HG02885 (cell line): ENCODE data around the gene CCSER1.

Experiments
- ATAC-seq: cut with Tn5 transposase; IDR thresholded peaks from one replicate; pipeline ENCODE4 v1.9.1; 2021; ENCODE audit warnings: mild to moderate bottlenecking; ENCODE audit not compliant: unreplicated experiment, poor library complexity

Gene CCSER1

DNA sequence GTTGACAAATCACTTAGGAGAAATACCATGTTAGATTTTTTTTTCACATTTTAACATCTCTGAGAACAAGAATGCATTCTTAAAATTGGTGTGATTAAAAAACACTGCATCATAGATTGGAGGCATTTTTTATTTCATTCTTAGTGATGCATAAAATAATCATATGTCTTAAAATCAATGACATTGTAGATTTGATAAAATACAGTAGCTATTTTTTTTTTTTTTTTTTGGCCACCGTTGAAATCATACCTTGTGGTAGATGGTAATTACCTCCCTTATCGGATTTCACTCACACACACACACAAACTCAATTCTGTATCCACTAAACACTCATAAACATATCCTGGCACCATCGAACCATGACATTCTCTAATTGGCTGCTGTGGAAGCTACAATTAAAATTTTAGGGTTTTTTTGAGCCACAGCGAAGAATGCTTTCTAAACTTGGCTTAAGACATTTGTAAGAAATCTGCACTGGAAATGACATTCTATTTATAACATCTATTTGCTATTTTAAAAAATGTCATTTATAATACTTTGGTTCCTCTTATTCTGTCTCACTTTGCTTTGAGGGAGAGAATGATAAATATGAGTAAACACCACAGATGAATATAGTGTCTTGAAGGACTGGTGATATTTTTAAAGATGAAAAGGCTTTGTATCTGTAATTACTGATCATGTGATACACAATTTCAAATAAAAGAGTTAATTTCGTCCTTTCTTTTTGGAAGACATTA, 60.1 kb downstream of the CCSER1 start:
- no peak for ATAC-seq

DNA sequence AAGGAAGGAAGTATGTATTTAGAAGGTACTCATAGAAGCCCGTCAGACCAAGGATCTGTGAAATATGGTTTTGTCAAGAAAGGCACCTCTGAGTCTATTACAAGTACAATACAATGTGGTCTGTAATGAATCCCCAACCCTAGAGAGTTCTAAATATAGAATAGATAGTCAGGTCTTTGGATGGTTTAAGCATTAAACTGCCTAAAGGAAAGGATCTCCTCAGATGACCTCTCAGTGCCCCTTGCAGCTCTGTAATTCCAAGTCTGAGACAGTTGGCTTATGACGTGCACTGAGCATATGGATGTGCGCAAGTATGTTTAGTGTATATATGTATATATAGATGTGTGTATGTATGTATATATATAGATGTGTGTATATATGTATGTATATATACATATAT, 62.0 kb downstream of the CCSER1 start:
- no peak for ATAC-seq

DNA sequence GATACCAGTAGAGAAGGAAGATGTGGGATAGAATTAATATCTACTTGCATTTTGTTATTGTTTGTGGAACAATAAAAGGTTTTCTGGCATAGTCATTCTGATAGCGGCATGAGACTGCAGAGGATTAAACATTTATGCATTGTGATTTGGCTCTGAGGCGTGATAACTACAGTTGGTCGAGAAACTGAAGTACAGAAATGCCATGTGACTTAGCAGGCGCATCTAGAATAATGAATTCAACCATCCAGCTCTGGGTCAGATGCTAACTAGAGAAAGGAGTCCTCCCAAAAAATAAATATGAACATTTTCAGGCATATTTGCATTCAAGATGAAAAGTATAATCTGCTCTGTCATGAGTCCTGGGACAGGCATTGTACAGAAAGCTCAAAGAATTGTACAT, 62.8 kb downstream of the CCSER1 start:
- ATAC-seq = no peak

GRCh38 chr4:90190525-90190924, 63.3 kb downstream of the CCSER1 start:
- no peak for ATAC-seq

DNA sequence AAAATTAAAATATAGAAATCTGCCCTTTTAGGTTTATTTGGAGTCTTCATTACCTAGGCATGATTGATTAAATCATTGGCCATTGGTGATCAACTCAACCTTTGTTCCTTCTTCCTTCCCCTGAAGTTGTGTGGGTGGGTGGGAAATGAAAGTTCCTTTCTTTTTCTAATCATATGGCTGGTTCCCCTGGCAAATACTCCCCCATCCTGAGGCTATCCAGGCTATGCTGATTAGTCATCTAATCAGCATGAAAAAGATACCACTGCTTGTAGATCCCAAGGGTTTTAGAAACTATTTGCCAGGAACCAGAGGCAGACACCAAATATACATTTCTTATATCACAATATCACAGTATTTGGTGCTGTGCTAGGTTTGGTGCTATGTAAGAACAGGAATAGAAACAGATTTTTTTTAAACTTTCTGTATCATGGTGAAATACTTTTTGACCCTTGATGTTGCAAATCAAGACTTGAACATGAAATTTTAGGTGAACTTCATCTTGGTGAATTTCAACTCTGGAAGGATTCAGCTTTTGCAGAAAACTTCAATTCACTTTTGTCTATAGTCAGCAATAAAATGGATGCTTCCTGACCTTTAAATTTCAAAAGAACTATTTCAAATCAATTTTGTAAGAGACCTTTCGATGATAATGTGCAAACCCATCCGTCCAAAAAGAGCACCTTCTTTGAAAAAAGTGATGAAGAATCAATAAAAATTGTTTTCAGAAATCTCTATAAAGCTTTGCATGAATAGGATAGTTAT, 71.1 kb downstream of the CCSER1 start:
- no peak for ATAC-seq

- ATAC-seq = no peak
Measured at GRCh38 chr4:90207887-90208454, 80.8 kb downstream of the CCSER1 start.

DNA sequence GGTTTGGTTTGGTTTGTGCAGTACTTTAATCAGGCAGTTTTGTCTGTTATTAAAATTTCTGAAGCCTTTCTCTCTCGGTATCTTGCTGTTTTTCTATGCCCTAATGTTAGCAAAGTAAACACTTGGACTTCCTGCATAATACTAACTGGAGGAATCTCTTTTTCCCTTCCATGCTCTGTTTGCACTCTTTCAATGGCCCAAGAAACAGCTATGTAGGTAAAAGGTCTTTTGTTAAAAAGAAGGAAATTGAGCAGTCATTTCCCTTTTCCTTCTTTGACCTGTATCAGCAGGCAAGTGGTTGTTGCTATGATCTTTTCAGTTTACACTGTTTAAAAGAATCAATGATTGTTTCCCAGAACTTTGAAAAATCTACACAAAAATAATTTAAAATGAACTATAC, 82.7 kb downstream of the CCSER1 start:
- ATAC-seq = no peak

DNA sequence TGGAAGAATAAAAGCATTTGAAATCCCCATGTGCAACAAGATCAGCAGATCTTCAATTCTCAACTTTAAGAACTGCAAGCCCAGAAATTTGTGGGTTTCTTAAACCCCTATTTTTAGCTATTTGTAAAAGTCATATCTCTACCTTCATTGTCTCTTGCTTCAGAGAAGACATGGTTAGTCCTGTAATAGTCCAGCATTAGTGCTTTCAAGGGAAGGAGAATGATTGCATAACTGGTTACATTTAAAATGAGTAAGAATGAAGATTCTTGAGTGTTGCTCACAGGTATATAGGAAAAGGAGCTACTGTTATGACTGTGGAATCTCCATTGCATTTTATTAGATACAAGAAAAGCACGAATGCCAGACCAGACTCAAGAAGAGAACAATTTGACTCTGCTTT, 84.0 kb downstream of the CCSER1 start:
- no peak for ATAC-seq

DNA sequence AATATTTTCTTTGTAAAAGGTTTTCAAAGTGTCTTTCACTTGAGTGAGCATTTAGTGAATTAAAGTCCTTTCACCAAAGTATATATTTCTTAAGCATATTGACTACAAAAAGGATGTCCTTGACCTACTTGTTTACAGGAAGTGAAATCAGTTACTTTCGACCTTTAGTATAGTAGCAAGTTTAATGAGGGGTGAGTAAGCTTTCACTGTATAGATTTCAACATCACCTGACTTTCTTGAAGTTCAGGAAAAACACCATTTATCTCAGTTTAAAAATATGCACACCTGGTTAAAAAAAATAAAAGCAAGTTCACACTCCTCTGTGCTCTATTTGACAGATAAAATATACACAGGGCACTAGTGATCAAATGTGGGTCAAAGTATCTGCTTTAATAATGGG, 88.1 kb downstream of the CCSER1 start:
- peak; percentile 56 for ATAC-seq

DNA sequence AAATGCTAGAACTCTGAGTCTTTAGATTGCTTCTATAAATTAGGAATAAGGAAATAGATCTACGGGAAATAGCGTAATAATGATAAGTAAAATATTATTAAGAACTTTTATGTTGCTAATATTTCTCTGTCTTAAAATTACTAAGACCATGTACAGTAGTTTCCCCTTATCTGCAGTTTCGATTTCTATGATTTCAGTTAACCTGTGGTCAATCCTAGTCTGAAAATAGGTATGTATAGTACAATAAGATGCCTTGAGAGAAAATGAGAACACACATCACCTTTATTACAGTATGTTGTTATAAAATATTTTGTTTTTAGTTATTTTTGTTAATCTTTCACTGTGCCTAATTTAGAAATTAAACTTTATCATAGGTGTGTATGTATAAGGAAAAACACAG, 92.6 kb downstream of the CCSER1 start:
- ATAC-seq = peak; percentile 56

GRCh38 chr4:90220459-90220858, 93.3 kb downstream of the CCSER1 start:
- no peak for ATAC-seq

DNA sequence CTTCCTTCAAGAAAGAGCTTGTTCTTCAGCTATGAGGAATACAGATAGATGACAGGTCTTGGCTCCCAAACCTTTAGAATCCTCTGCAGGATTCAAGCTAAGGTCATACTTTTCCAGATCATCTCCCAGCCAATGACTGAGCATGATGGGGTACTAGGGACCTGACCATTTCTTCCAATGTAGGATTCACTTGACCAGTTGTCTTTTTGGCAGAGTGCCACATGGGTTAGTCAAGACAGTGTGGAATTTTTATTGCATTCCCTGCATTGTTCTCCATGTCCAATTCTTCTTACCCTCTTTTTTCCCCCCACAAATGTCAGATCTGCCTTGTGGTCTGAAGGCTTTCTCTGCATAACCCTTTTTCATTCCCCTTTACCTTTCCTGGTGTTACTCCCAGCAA, 99.5 kb downstream of the CCSER1 start:
- ATAC-seq = no peak

DNA sequence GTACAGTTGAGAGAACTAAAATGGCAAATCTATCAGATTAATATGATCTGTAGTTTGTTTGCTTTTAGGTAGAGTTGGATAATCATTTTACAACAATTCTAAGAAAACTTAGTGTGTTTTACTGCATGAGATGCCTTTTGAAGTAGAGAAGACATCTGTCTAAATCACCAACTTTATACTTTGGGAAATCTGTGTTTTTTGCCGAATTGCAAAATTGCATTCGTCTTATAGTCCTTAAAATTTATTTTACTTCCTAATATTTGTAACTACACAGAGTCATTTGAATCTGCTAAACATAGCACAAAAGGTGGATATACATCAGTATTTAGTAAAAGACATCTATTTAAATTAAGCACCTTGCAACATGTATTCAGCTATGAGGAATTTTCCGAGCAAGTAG, 100.0 kb downstream of the CCSER1 start:
- no peak for ATAC-seq

DNA sequence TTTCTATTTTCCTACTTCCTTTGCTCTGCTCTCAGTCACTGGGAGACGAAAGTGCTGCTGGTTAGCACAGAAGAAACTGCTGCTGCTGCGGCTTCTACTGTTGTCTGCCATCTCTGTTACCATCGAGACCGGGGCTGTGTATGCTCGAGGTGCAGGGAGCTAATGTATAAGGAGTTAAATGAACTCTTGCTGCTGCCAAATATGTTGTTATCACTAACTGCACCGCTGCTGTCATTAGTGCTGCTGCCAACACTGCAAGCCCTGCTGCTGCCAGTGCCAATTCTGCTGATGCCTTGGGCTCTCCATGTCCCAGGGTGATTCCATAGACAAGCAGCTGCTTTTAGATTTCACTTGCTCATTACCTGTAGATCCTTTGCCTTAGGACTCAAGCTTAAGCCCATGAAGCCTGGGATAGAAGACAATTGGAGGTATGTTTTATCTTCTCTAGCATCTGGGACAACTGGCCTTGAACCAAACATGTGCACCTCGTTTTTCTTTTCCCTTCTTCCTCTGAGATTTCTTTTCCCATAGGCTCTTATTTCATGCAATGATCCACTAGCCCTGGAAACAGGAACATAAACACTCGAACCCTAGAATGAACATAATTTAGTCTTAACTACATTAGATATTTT, 107.8 kb downstream of the CCSER1 start:
- ATAC-seq = no peak

GRCh38 chr4:90237751-90238530, 110.7 kb downstream of the CCSER1 start:
- no peak for ATAC-seq

DNA sequence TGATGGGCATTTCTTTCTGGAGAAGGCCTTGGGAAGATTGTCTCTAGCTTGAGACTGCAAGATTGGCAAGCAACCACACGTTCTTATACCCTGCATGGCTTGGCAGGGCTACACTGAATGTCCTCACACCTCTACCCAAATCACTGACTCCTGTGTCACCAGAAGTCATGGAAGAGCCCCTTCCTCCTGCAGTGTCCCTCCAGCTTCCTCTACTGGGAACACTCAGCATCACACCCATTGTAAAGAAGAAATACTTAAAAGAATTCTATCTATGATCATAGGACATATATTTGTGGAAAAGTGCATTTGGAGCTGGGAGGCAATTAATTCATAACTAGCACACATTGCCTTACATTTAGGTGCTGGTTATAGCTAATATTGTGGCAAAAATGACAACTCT, 113.1 kb downstream of the CCSER1 start:
- no peak for ATAC-seq

- no peak for ATAC-seq
Measured at GRCh38 chr4:90241008-90241407, 113.8 kb downstream of the CCSER1 start.

DNA sequence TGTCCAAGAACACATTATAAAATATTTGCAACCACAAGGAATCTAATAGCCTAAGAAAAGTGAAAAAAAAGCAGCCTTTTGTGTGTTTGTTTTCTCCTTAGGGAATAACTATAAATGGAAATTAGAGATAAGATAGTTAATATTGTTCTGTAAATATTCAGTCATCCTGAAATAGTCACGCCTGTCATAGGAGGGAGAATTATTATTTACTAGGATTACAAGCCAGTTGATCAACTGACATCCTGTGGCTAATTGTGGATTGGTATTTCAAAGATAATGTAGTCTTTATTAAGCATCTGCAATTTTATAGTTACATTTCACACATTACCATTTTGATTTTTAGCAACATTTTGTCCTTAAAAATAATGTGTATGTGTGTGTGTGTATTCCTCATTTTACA, 118.6 kb downstream of the CCSER1 start:
- no peak for ATAC-seq

DNA sequence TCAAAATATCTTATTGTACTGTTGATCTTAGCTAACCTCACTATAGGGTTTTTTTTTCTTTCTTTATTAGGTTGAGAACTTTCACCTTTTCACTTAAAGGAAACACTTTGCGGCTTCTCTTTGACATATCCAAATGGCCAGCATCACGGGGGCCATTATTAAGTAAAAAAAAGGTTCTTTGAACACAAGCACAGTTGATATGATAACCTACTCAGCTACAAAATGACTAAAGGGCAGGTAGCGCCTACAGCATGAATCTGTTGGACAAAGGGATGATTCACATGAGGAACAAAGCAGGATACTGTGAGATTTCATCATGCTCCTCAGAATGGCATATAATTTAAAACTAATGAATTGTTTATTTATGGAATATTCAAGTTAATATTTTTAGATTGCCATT, 119.6 kb downstream of the CCSER1 start:
- ATAC-seq = no peak

GRCh38 chr4:90254357-90254756, 127.2 kb downstream of the CCSER1 start:
- no peak for ATAC-seq
